SH-SY5Y (cell line): Measurements from ENCODE around the gene PLXDC2.

Source experiments
- GATA2 ChIP-seq: IDR thresholded peaks from 2 replicates; pipeline ENCODE4 v1.6.1; 2011; ENCODE audit warnings: mild to moderate bottlenecking, low read depth, low read length
- GATA3 ChIP-seq: IDR thresholded peaks from 2 replicates; pipeline ENCODE4 v1.6.1; 2011; ENCODE audit warnings: low read depth, mild to moderate bottlenecking, low read length, moderate library complexity

- TF ChIP-seq GATA2: no peak
- 0 out of 2 replicates have a peak, but pooled peaks have one; percentile 16 for TF ChIP-seq GATA3
Observed at GRCh38 chr10:19824381-19825342, 8.4 kb downstream of the PLXDC2 start.
